ENCODE measurements around the gene FMR1.
A peak's percentile ranks its signal among the peaks of the same experiment; 100 is the strongest.

The FMR1 gene

GRCh38 chrX:147908106-147908505 is 3.6 kb upstream of the FMR1 start:
- Histone ChIP-seq H3K4me3 (ENCODE audit: low read depth in 1 of 2, low read length in 1 of 2) (no peak overlapping the region), H3K27ac (no peak overlapping the region)
- no peak for TF ChIP-seq CTCF (IDR thresholded peaks at IDR 0.05)

GRCh38 chrX:147910607-147911006 is 1.1 kb upstream of the FMR1 start:
- H3K4me1 ChIP-seq (ENCODE audit: control insufficient read depth in 1 of 2, insufficient read depth in 1 of 2, low read depth in 1 of 2, low read length in 1 of 2): peaks cover 9 to 20% of the 10 kb centered on the region in 2 experiments
- H3K9me3 ChIP-seq: no peaks in the 10 kb centered on the region
- no peak for TF ChIP-seq CTCF (IDR thresholded peaks at IDR 0.05)
- no peak overlapping the region for H3K27ac ChIP-seq
- H3K27me3 ChIP-seq: no peaks in the 10 kb centered on the region
- peak overlapping the region in 1 of 2 experiments; percentile 77 for H3K4me3 ChIP-seq (ENCODE audit: low read depth in 1 of 2, low read length in 1 of 2)
- no peaks in the 10 kb centered on the region for H3K36me3 ChIP-seq

More at GRCh38 chrX:147908106-147908505, 3.6 kb upstream of the FMR1 start:
- H3K27me3 ChIP-seq: no peaks in the 10 kb centered on the region
- H3K36me3 ChIP-seq: no peaks in the 10 kb centered on the region
- H3K9me3 ChIP-seq: no peaks in the 10 kb centered on the region
- H3K4me1 ChIP-seq (ENCODE audit: control insufficient read depth in 1 of 2, insufficient read depth in 1 of 2, low read depth in 1 of 2, low read length in 1 of 2): peaks cover 5 to 12% of the 10 kb centered on the region in 2 experiments

GRCh38 chrX:147912093-147912801 is 528 bp downstream of the FMR1 start:
- Histone ChIP-seq H3K4me3 (ENCODE audit: low read depth in 1 of 2, low read length in 1 of 2) (peak overlapping the region; percentile 74 to 77), H3K27ac (peak overlapping the region; percentile 93), H3K36me3 (no peaks in the 10 kb centered on the region), H3K9me3 (no peaks in the 10 kb centered on the region), H3K4me1 (ENCODE audit: control insufficient read depth in 1 of 2, insufficient read depth in 1 of 2, low read depth in 1 of 2, low read length in 1 of 2) (peaks cover 9 to 20% of the 10 kb centered on the region in 2 experiments), H3K27me3 (no peaks in the 10 kb centered on the region)
- TF ChIP-seq CTCF (IDR thresholded peaks at IDR 0.05): no peak

- H3K4me1 ChIP-seq (ENCODE audit: control insufficient read depth in 1 of 2, insufficient read depth in 1 of 2, low read depth in 1 of 2, low read length in 1 of 2): peaks cover 10 to 29% of the 10 kb centered on the region in 2 experiments
- no peaks in the 10 kb centered on the region for H3K27me3 ChIP-seq
- no peak overlapping the region for H3K4me3 ChIP-seq (ENCODE audit: low read depth in 1 of 2, low read length in 1 of 2)
- no peaks in the 10 kb centered on the region for H3K9me3 ChIP-seq
- H3K27ac ChIP-seq: no peak overlapping the region
- TF ChIP-seq CTCF (IDR thresholded peaks at IDR 0.05): no peak
- no peaks in the 10 kb centered on the region for H3K36me3 ChIP-seq
Measured at GRCh38 chrX:147913570-147913969, 1.9 kb downstream of the FMR1 start.

- H3K4me3 ChIP-seq (ENCODE audit: low read depth in 1 of 2, low read length in 1 of 2): no peak overlapping the region
- peaks cover 15 to 32% of the 10 kb centered on the region in 2 experiments for H3K4me1 ChIP-seq (ENCODE audit: control insufficient read depth in 1 of 2, insufficient read depth in 1 of 2, low read depth in 1 of 2, low read length in 1 of 2)
- TF ChIP-seq CTCF (IDR thresholded peaks at IDR 0.05): no peak
Measured at GRCh38 chrX:147914591-147914990, 2.9 kb downstream of the FMR1 start.

More at GRCh38 chrX:147914591-147914990, 2.9 kb downstream of the FMR1 start:
- Histone ChIP-seq H3K27me3 (no peaks in the 10 kb centered on the region), H3K9me3 (no peaks in the 10 kb centered on the region), H3K27ac (no peak overlapping the region), H3K36me3 (no peaks in the 10 kb centered on the region)

All from neutrophil (primary cell).